Measurements from ENCODE around the gene IL10RB.

IL10RB gene

DNA sequence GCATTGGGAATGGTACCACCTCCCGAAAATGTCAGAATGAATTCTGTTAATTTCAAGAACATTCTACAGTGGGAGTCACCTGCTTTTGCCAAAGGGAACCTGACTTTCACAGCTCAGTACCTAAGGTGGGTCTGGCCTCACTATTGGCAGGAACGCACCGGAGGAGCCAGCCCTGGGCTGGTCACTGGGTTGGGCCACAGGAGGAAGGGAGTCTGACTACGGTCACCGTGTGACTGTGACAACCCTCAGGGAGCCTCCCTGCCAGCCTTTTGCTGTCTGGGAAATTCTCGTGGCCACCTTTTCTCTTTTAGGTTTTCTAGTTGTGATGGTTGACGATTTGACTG is 2.2 kb downstream of the IL10RB start:
- no peak for DNase-seq (ENCODE audit: low read depth in 1 of 2, low spot score in 1 of 2)
- Histone ChIP-seq H3K27ac (replicated peaks) (no peak overlapping the region), H3K27me3 (ENCODE audit: insufficient read depth, poor library complexity, severe bottlenecking) (no peaks in the 10 kb centered on the region), H3K4me3 (replicated peaks; ENCODE audit: insufficient read depth, low read length) (no peak overlapping the region)
- no peak for TF ChIP-seq SPI1 (IDR thresholded peaks at IDR 0.05; ENCODE audit: borderline replicate concordance, low read depth)
- no peak for TF ChIP-seq POLR2AphosphoS5 (IDR thresholded peaks at IDR 0.05; ENCODE audit: low read depth)

DNA sequence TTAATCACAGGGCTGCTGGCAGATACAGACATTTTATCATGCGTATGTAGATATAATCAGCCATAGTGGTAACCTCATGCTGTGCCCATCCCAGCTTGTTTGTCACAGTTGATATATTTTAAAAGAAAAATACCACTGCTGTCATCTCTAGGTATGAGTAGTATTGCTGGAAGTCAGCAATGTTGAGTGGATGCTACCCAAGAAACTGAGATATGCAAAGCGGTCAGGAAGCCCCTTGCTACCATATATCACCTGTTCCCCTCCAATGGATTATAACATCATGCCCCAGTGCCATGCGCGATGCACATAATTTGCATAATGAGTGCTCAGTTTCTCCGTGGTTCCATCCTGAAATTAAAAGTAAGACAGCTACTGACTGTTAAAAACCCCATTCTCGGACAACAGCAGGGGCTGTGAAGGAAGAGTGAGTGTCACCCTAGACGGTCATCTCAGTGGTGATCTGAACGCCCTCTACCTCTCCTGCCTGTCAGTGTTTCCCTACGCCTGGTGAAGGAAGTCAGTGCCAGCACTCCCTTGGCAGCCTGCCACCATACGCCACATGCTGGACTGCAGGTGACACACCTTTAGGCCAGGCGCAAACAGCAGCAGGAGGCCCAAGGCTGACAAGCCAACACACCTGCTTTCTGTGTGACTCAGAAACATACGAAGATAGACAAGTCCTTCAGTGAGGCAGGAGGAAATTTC is 2.7 kb downstream of the IL10RB start:
- H3K27ac ChIP-seq (replicated peaks): no peak overlapping the region
- H3K4me3 ChIP-seq (replicated peaks; ENCODE audit: insufficient read depth, low read length): no peak overlapping the region
- no peak for DNase-seq (ENCODE audit: low read depth in 1 of 2, low spot score in 1 of 2)
- H3K27me3 ChIP-seq (ENCODE audit: insufficient read depth, poor library complexity, severe bottlenecking): no peaks in the 10 kb centered on the region
- TF ChIP-seq, protein P1, sequence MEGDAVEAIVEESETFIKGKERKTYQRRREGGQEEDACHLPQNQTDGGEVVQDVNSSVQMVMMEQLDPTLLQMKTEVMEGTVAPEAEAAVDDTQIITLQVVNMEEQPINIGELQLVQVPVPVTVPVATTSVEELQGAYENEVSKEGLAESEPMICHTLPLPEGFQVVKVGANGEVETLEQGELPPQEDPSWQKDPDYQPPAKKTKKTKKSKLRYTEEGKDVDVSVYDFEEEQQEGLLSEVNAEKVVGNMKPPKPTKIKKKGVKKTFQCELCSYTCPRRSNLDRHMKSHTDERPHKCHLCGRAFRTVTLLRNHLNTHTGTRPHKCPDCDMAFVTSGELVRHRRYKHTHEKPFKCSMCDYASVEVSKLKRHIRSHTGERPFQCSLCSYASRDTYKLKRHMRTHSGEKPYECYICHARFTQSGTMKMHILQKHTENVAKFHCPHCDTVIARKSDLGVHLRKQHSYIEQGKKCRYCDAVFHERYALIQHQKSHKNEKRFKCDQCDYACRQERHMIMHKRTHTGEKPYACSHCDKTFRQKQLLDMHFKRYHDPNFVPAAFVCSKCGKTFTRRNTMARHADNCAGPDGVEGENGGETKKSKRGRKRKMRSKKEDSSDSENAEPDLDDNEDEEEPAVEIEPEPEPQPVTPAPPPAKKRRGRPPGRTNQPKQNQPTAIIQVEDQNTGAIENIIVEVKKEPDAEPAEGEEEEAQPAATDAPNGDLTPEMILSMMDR (IDR thresholded peaks at IDR 0.05; ENCODE audit: insufficient read depth, low read length): no peak
- no peak for TF ChIP-seq SPI1 (IDR thresholded peaks at IDR 0.05; ENCODE audit: borderline replicate concordance, low read depth)
- TF ChIP-seq POLR2AphosphoS5 (IDR thresholded peaks at IDR 0.05; ENCODE audit: low read depth): no peak
- TF ChIP-seq, protein P2, sequence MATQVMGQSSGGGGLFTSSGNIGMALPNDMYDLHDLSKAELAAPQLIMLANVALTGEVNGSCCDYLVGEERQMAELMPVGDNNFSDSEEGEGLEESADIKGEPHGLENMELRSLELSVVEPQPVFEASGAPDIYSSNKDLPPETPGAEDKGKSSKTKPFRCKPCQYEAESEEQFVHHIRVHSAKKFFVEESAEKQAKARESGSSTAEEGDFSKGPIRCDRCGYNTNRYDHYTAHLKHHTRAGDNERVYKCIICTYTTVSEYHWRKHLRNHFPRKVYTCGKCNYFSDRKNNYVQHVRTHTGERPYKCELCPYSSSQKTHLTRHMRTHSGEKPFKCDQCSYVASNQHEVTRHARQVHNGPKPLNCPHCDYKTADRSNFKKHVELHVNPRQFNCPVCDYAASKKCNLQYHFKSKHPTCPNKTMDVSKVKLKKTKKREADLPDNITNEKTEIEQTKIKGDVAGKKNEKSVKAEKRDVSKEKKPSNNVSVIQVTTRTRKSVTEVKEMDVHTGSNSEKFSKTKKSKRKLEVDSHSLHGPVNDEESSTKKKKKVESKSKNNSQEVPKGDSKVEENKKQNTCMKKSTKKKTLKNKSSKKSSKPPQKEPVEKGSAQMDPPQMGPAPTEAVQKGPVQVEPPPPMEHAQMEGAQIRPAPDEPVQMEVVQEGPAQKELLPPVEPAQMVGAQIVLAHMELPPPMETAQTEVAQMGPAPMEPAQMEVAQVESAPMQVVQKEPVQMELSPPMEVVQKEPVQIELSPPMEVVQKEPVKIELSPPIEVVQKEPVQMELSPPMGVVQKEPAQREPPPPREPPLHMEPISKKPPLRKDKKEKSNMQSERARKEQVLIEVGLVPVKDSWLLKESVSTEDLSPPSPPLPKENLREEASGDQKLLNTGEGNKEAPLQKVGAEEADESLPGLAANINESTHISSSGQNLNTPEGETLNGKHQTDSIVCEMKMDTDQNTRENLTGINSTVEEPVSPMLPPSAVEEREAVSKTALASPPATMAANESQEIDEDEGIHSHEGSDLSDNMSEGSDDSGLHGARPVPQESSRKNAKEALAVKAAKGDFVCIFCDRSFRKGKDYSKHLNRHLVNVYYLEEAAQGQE (IDR thresholded peaks at IDR 0.05; ENCODE audit: insufficient replicate concordance, low read depth): no peak
- TF ChIP-seq GABPA (IDR thresholded peaks at IDR 0.05; ENCODE audit: low read depth): no peak

DNA sequence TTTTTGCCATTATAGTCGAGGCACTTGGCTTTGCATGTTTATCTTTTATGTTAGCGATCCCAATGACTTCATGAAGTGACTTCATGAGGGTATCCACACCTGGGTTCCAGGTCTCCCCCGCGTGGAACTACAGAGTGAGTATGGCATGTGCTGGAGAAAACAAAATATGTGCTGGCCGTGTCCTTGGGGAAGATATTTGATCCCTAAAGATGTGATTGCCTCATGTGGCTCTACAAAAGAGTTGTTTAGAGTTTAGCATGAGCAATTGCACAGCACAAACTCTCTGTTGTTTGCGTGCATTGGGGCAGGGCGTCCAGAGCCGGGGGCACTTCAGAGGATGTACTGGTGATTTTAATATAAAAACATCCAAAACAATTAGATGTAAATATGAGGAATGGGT is 4.8 kb downstream of the IL10RB start:
- no peaks in the 10 kb centered on the region for H3K27me3 ChIP-seq (ENCODE audit: insufficient read depth, poor library complexity, severe bottlenecking)
- DNase-seq (ENCODE audit: low read depth in 1 of 2, low spot score in 1 of 2): no peak
- no peak overlapping the region for H3K4me3 ChIP-seq (replicated peaks; ENCODE audit: insufficient read depth, low read length)
- no peak overlapping the region for H3K27ac ChIP-seq (replicated peaks)
- TF ChIP-seq SPI1 (IDR thresholded peaks at IDR 0.05; ENCODE audit: borderline replicate concordance, low read depth): no peak

DNA sequence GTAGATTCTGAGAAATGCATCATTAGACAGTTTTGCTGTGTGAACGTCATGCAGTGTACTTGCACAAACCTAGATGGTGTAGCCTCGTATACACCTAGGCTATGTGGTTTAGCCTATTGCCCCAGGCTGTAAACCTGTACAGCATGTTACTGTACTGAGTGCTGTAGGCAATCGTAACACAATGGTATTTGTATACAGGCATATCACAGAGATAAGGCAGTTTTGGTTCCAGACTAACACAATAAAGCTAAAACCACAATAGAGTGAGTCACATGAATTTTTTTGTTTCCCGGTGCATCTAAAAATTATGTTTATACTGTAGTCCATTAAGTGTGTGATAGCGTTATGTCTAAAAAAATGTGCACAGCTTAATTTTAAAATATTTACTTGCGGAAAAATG is 6.9 kb downstream of the IL10RB start:
- TF ChIP-seq, protein P2 (IDR thresholded peaks at IDR 0.05; ENCODE audit: insufficient replicate concordance, low read depth): no peak
- TF ChIP-seq POLR2AphosphoS5 (IDR thresholded peaks at IDR 0.05; ENCODE audit: low read depth) (no peak), GABPA (IDR thresholded peaks at IDR 0.05; ENCODE audit: low read depth) (no peak), SPI1 (IDR thresholded peaks at IDR 0.05; ENCODE audit: borderline replicate concordance, low read depth) (no peak)
- TF ChIP-seq, protein P1 (IDR thresholded peaks at IDR 0.05; ENCODE audit: insufficient read depth, low read length): no peak
- Histone ChIP-seq H3K4me3 (replicated peaks; ENCODE audit: insufficient read depth, low read length) (no peak overlapping the region), H3K27ac (replicated peaks) (no peak overlapping the region), H3K27me3 (ENCODE audit: insufficient read depth, poor library complexity, severe bottlenecking) (no peaks in the 10 kb centered on the region)
- DNase-seq (ENCODE audit: low read depth in 1 of 2, low spot score in 1 of 2): no peak

DNA sequence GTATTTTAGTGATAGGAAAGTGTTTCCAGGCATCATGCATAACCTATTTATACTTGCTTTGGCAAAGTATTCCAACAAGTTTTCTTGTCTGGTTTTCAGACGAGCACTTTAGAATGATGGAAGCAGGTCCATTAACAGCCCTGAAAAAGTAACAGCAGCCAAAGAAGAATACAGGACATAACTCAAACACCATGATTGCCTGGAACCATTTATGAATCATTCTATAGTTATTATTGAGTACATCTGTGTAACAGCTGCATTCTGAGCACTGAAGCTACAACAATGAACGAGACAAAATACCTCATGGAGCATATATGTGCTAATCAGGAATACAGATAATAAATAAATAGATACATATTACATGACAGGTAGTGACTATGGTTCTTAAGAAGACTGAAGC is 12.6 kb downstream of the IL10RB start:
- no peak for DNase-seq (ENCODE audit: low read depth in 1 of 2, low spot score in 1 of 2)
- Histone ChIP-seq H3K27ac (replicated peaks) (no peak overlapping the region), H3K27me3 (ENCODE audit: insufficient read depth, poor library complexity, severe bottlenecking) (no peaks in the 10 kb centered on the region), H3K4me3 (replicated peaks; ENCODE audit: insufficient read depth, low read length) (no peak overlapping the region)
- TF ChIP-seq SPI1 (IDR thresholded peaks at IDR 0.05; ENCODE audit: borderline replicate concordance, low read depth): no peak
- TF ChIP-seq, protein P1 (IDR thresholded peaks at IDR 0.05; ENCODE audit: insufficient read depth, low read length): no peak
- TF ChIP-seq, protein P2 (IDR thresholded peaks at IDR 0.05; ENCODE audit: insufficient replicate concordance, low read depth): no peak
- TF ChIP-seq GABPA (IDR thresholded peaks at IDR 0.05; ENCODE audit: low read depth): no peak
- no peak for TF ChIP-seq POLR2AphosphoS5 (IDR thresholded peaks at IDR 0.05; ENCODE audit: low read depth)

Measured in HL-60 (cell line).